GM04503 (cell line): ENCODE data around the gene LRRC42.
"Not testable (repeated sequence)": the region's sequence is repeated elsewhere in the genome, so short reads cannot be mapped to it uniquely, and the experiment has no call there.

ENCODE experiments used
- DNase-seq: peaks from one replicate; pipeline ENCODE4 v3.0.0-alpha.2; 2012; ENCODE audit warnings: low read depth

LRRC42 gene

GRCh38 chr1:53967409-53968124 is 21.4 kb downstream of the LRRC42 start:
- DNase-seq, result no peak

GRCh38 chr1:53968125-53968513 is 22.0 kb downstream of the LRRC42 start:
- no peak for DNase-seq

- DNase-seq, result not testable (repeated sequence)
Observed at GRCh38 chr1:53969323-53969722, 23.2 kb downstream of the LRRC42 start.

GRCh38 chr1:53971718-53972117 is 25.6 kb downstream of the LRRC42 start:
- DNase-seq, result no peak

- no peak for DNase-seq
Observed at GRCh38 chr1:53975861-53976260, 29.7 kb downstream of the LRRC42 start.

GRCh38 chr1:53979712-53980450 is 33.7 kb downstream of the LRRC42 start:
- DNase-seq, result no peak

GRCh38 chr1:53981220-53981619 is 35.1 kb downstream of the LRRC42 start:
- no peak for DNase-seq

- DNase-seq, result no peak
Observed at GRCh38 chr1:53982034-53982762, 36.0 kb downstream of the LRRC42 start.

GRCh38 chr1:53982763-53983104 is 36.6 kb downstream of the LRRC42 start:
- DNase-seq, result peak; percentile 29

GRCh38 chr1:53984726-53985125 is 38.6 kb downstream of the LRRC42 start:
- no peak for DNase-seq

GRCh38 chr1:53986458-53986857 is 40.3 kb downstream of the LRRC42 start:
- DNase-seq, result no peak

GRCh38 chr1:53987880-53988279 is 41.7 kb downstream of the LRRC42 start:
- no peak for DNase-seq

- DNase-seq, result no peak
Observed at GRCh38 chr1:53992085-53992874, 46.1 kb downstream of the LRRC42 start.

GRCh38 chr1:53994516-53994915 is 48.4 kb downstream of the LRRC42 start:
- DNase-seq, result not testable (repeated sequence)

GRCh38 chr1:53995683-53996082 is 49.5 kb downstream of the LRRC42 start:
- DNase-seq, result no peak

GRCh38 chr1:53998223-53998622 is 52.1 kb downstream of the LRRC42 start:
- DNase-seq, result no peak

- DNase-seq, result no peak
Observed at GRCh38 chr1:53999920-54000319, 53.8 kb downstream of the LRRC42 start.

GRCh38 chr1:54001591-54001990 is 55.4 kb downstream of the LRRC42 start:
- DNase-seq, result no peak

GRCh38 chr1:54002544-54003248 is 56.5 kb downstream of the LRRC42 start:
- DNase-seq, result no peak

- DNase-seq, result no peak
Observed at GRCh38 chr1:54003249-54003646, 57.1 kb downstream of the LRRC42 start.

- not testable (repeated sequence) for DNase-seq
Observed at GRCh38 chr1:54003750-54004480, 57.8 kb downstream of the LRRC42 start.
